GM21528 (cell line): ENCODE data around the gene PLD5.
"Not testable (repeated sequence)": the region's sequence is repeated elsewhere in the genome, so short reads cannot be mapped to it uniquely, and the experiment has no call there.

Source experiments
- ATAC-seq: cut with Tn5 transposase; IDR thresholded peaks from one replicate; pipeline ENCODE4 v1.9.1; 2021; ENCODE audit warnings: mild to moderate bottlenecking, moderate library complexity; ENCODE audit not compliant: unreplicated experiment, low FRiP score

The PLD5 gene

GRCh38 chr1:242185731-242186130, 338.8 kb downstream of the PLD5 start:
- ATAC-seq: no peak

GRCh38 chr1:242184955-242185354, 339.5 kb downstream of the PLD5 start:
- no peak for ATAC-seq

- peak; percentile 89 for ATAC-seq
Observed at GRCh38 chr1:242179767-242180166, 344.7 kb downstream of the PLD5 start.

- peak; percentile 25 for ATAC-seq
Observed at GRCh38 chr1:242178924-242179708, 345.4 kb downstream of the PLD5 start.

GRCh38 chr1:242178436-242178835, 346.1 kb downstream of the PLD5 start:
- no peak for ATAC-seq

- no peak for ATAC-seq
Observed at GRCh38 chr1:242162140-242162539, 362.4 kb downstream of the PLD5 start.

GRCh38 chr1:242147096-242147976, 377.2 kb downstream of the PLD5 start:
- peak; percentile 63 for ATAC-seq

- ATAC-seq: no peak
Observed at GRCh38 chr1:242146652-242147051, 377.8 kb downstream of the PLD5 start.

GRCh38 chr1:242140836-242141235, 383.7 kb downstream of the PLD5 start:
- no peak for ATAC-seq

- ATAC-seq: no peak
Observed at GRCh38 chr1:242139986-242140385, 384.5 kb downstream of the PLD5 start.

GRCh38 chr1:242139442-242139841, 385.1 kb downstream of the PLD5 start:
- peak; percentile 81 for ATAC-seq

GRCh38 chr1:242133796-242134195, 390.7 kb downstream of the PLD5 start:
- no peak for ATAC-seq

GRCh38 chr1:242133351-242133750, 391.1 kb downstream of the PLD5 start:
- no peak for ATAC-seq

GRCh38 chr1:242132121-242132817, 392.2 kb downstream of the PLD5 start:
- ATAC-seq: no peak

GRCh38 chr1:242128951-242129502, 395.5 kb downstream of the PLD5 start:
- ATAC-seq: no peak

- no peak for ATAC-seq
Observed at GRCh38 chr1:242120432-242120831, 404.1 kb downstream of the PLD5 start.

- ATAC-seq: no peak
Observed at GRCh38 chr1:242100921-242101320, 423.6 kb downstream of the PLD5 start.

GRCh38 chr1:242097283-242097682, 427.2 kb downstream of the PLD5 start:
- ATAC-seq: not testable (repeated sequence)

GRCh38 chr1:242093116-242093515, 431.4 kb downstream of the PLD5 start:
- ATAC-seq: no peak

- no peak for ATAC-seq
Observed at GRCh38 chr1:242089911-242090310, 434.6 kb downstream of the PLD5 start.

- no peak for ATAC-seq
Observed at GRCh38 chr1:242088875-242089274, 435.6 kb downstream of the PLD5 start.
